ENCODE results near the gene RGP1.

The RGP1 gene

DNA sequence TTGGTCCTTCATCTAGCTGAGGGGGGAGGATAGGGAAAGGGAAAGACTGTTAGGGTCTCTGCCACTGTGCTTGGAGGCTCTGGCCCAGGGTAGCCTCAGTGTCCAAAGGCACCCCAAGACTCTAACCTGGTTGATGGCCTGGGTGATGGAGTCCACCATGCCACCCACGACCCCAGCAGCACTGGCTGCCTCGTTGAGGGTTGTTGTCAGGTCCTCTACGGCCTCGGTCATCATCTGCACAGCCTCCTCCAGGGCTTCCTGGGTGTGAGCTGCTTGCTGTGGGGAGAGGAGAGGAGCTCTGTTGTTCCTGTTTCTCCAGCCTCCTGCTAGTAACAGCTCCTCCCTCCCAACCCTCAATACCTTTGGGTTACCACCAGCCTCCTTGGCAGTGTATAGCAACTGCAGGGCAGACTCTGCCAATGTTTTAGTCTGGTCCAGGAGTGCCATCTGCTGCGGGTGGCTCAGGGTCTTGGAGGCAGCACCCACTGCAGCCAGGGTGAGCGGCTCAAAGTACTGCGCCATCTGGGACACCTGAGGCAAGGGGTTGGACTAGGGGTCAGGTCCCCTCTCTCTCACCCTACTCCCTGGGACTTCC, 43.2 kb upstream of the RGP1 start:
- TF ChIP-seq, protein P1, sequence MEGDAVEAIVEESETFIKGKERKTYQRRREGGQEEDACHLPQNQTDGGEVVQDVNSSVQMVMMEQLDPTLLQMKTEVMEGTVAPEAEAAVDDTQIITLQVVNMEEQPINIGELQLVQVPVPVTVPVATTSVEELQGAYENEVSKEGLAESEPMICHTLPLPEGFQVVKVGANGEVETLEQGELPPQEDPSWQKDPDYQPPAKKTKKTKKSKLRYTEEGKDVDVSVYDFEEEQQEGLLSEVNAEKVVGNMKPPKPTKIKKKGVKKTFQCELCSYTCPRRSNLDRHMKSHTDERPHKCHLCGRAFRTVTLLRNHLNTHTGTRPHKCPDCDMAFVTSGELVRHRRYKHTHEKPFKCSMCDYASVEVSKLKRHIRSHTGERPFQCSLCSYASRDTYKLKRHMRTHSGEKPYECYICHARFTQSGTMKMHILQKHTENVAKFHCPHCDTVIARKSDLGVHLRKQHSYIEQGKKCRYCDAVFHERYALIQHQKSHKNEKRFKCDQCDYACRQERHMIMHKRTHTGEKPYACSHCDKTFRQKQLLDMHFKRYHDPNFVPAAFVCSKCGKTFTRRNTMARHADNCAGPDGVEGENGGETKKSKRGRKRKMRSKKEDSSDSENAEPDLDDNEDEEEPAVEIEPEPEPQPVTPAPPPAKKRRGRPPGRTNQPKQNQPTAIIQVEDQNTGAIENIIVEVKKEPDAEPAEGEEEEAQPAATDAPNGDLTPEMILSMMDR (IDR thresholded peaks at IDR 0.05; ENCODE audit: control insufficient read depth, extremely low read depth, insufficient read depth) = no peak
- no peak for DNase-seq (ENCODE audit: low read depth)
- no peak overlapping the region for H3K4me3 ChIP-seq (ENCODE audit: low read depth, low read length)

DNA sequence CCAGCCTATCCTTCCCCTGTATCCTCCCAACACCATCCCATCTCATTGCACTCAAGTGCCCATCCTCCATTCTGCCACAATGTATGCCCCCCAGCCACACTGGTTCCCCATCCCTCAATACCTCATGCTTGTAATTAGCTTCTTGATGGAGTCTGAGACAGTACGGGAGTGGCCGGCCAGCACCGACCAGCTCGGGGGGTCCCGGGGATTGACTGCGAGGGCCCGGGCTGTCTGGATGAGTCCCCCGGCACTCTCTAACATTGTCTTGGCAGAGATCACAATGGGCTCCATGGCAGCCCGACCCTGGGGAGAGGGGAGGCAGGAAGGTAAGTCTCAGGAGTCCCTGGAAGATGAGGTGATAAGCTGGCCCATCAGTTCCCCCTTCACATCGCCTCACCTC, 42.1 kb upstream of the RGP1 start:
- H3K4me3 ChIP-seq (ENCODE audit: low read depth, low read length) = no peak overlapping the region
- TF ChIP-seq, protein P1 (IDR thresholded peaks at IDR 0.05; ENCODE audit: control insufficient read depth, extremely low read depth, insufficient read depth) = no peak
- no peak for DNase-seq (ENCODE audit: low read depth)

DNA sequence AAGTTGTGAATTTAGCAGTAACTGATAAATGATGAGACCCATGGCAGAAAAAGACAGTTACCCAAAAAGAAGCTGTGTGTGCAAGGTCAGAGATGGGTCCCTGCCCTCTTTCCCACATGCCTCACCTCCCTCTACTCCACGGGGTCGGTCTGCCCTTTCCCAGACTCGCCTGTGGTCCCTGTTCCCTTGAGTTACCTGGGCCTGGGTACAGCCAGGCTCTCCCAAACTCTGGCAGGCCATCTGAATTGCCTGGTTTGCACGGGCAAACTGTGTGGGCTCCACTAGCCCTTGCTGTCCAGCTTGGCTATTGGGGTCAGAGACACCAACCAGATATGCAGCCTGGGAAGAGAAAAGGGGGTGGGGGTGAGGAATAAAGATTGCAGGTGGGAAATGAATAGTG, 40.9 kb upstream of the RGP1 start:
- no peak overlapping the region for H3K4me3 ChIP-seq (ENCODE audit: low read depth, low read length)
- DNase-seq (ENCODE audit: low read depth) = no peak
- TF ChIP-seq, protein P1 (IDR thresholded peaks at IDR 0.05; ENCODE audit: control insufficient read depth, extremely low read depth, insufficient read depth) = no peak

DNA sequence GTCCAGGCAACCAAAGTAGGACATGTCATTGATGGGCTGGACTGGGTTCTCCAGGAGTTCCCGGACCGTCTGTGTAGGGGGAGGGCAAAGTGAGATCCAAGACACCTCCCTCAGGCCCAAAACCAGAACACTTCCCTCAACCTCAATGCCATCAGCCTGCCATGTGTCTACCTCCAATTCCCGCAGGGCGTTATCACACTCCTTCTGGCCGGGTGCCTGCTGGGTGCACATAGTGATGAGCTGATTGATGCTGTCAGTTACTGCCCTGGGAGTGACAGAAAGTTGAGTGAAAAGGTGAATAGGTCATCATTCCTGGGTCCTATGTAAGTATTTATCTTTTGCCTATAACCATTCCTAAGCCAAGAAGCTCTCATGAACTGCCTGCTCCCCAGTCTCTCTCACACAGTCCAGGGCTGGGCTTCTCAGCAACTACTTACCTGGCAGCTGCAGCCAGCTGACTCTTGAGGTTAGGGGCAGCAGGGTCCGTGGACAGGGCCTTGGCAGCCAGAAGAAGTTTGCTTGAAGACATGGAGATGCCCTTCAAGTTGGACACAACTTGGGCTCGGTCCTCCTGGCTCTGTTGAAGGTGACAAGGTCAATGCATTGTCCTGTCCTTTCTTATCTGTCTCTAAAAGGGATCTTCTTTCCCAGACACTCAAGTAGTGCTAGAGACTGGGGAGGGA, 38.1 kb upstream of the RGP1 start:
- no peak overlapping the region for H3K4me3 ChIP-seq (ENCODE audit: low read depth, low read length)
- TF ChIP-seq, protein P1 (IDR thresholded peaks at IDR 0.05; ENCODE audit: control insufficient read depth, extremely low read depth, insufficient read depth) = no peak
- no peak for DNase-seq (ENCODE audit: low read depth)

DNA sequence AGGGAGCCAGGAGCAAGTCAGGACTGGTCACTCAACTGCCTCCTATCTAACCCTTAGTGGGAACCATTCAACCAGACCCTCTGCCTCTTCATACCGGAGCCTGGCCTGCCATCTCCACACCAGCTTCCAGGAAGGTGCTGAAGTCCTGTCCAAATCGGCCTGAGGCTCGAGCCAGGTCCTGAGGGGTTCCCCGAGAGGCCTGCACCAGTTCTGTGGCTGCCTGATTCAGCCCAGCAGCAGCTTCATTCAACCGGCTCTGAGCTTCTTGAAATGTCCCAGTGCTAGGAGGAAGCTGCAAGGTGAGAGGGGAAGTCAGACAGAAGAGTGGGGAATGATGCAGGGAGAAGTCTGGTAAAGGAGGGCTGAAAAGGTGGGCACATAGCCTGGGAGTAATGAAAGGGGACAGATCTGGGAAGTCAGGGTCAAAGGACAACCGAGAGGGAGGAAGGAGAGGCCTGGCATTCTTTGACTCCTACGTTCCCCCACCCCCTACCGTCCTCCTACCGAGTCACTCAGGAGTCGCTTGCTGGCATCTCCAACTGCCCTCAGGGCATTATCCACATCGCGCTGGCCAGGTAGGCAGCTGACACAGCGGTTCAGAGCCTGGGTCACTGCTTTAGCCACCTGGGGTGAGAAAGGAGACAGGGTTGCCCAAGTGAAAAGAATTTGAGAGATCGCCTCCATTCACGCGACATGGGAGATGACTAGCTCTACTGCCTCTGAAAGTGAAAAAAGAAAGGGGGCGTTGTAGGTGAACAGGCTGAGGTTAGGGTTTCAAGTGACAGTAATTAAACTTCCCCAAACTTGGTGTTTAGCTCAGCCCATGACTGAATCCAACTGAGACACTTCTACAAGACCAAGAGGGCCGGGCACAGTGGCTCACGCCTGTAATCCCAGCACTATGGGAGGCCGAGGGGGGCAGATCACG, 37.3 kb upstream of the RGP1 start:
- DNase-seq (ENCODE audit: low read depth) = no peak
- TF ChIP-seq, protein P1 (IDR thresholded peaks at IDR 0.05; ENCODE audit: control insufficient read depth, extremely low read depth, insufficient read depth) = no peak

DNA sequence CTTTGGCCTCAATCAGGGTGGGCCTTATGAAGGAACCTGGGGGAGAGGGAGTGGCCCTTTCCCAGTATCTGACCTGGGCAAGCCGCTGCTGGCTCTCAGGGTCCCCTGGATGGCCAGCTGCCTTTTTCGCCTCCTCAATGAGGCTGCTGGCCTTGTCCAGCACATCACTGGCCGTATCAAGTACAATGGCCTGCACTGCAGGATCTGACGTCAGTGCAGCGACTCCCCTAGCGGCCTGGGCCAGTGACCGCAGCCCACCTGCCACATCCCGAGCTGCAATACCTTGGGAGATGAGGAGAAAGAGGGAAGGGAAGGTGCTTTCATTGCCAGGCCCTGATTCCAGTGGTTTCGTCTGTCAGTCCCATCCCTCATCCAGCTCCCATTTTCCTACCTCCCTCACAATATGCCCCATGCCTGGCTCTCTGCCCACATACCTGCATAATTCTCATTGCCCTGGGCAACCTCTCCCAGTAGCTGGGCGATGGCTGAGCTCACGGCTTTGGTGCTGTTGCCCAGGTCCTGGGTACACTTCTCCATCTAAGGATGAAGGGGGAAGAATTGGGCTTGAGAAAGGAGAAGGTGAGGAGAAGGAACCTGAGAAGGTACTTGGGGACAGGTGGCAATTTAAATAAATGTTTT, 36.2 kb upstream of the RGP1 start:
- no peak overlapping the region for H3K4me3 ChIP-seq (ENCODE audit: low read depth, low read length)
- TF ChIP-seq, protein P1 (IDR thresholded peaks at IDR 0.05; ENCODE audit: control insufficient read depth, extremely low read depth, insufficient read depth) = no peak
- DNase-seq (ENCODE audit: low read depth) = no peak

More for the DNA sequence above, 37.3 kb upstream of the RGP1 start:
- H3K4me3 ChIP-seq (ENCODE audit: low read depth, low read length) = no peak overlapping the region

All from LNCaP clone FGC (cell line).